Posterior vena cava (tissue), 2 donors: ENCODE measurements around the gene GP5. TPM values are rescaled to one million over a fixed set of nuclear protein-coding genes. Genes with fewer than 3 reads are reported as not detected.

Experiments used
- DNase-seq: peaks from one replicate; pipeline ENCODE4 v3.0.0-alpha.2; 2020; ENCODE audit warnings: low spot score
- intact Hi-C, 2 donors: fragments of 100-400 bp; cut with DNase I; formaldehyde crosslinking; loops; one replicate each; pipeline versions ENCODE4 v1.14.1 to v1.14.2; 2022 to 2023
- long read RNA-seq, 2 donors: library from polyadenylated mRNA; unstranded; transcript quantifications; one replicate each; pipeline ENCODE4 v2.0.0, GENCODE V29; 2020 to 2021
- total RNA-seq, 2 donors: library from RNA; stranded (reverse); fragmentation: NEBNext Ultra II Directional; extraction: Animal tissue kit (Norgen Biotek cat#: 25700); gene quantifications; one replicate each; pipeline ENCODE4 v1.2.1, GENCODE V29; 2021
- donor health status: DM: yes; HTN: yes; CAD: no.
- donor health status: DM: yes; HTN: yes; CAD: no.

GP5 gene
- under 1 TPM; 0.05 to 0.09 TPM for total RNA-seq
- long read RNA-seq, donor 1: 0 reads
- long read RNA-seq, donor 2: 0 reads

- intact Hi-C loops: loop anchor here (5.0 kb wide), 2 partner anchors 57 to 62 kb away; no protein-coding TSS in a partner anchor
Measured at GRCh38 chr3:194399166-194399565, at the start of gene GP5. TSS of gene GP5 (minus strand) at chr3:194399266. CDS start at chr3:194398282, 984 bp downstream.

DNA sequence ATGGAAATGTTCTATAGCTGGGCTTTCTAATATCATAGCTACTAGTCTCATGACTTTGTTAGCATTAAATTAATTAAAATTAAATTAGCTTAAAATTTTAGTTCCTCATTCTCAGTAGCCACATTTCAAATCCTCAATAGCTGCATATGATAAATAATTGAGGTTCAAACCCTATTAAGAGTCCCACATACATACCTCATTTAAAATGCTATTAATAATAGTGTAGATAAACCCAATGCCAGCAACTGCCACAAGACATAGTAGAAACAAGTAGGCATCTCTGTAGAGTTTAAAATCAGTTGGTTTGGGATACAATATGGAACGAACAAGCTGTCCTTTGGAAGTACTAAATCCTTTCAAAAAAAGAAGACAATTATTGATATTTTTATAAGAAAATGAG lies 48.6 kb upstream of the GP5 start:
- intact Hi-C loops: no loop called here
- DNase-seq: no peak

More at GRCh38 chr3:194399166-194399565, at the start of gene GP5:
- DNase-seq: no peak

GRCh38 chr3:194447161-194447560 lies 48.1 kb upstream of the GP5 start:
- no peak for DNase-seq
- intact Hi-C loops: no loop called here

DNA sequence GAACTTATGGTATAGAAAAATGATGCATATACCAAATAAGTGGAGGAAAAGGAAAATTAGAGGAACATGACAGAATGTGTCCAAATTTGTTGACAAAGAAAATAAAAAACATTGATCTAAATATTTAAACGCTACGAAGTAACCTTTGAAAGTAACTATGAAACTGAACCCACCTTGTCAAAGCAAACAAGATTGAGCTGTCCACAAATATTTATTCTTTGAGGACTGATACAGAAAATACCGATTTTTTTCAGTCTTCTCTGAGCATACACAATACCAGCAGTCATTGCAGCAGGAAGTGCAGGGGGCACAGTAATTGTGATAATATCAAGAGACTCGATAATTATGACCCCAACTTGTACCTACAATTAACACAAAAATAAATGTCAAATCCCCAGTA lies 47.7 kb upstream of the GP5 start:
- DNase-seq: no peak
- intact Hi-C loops: no loop called here

DNA sequence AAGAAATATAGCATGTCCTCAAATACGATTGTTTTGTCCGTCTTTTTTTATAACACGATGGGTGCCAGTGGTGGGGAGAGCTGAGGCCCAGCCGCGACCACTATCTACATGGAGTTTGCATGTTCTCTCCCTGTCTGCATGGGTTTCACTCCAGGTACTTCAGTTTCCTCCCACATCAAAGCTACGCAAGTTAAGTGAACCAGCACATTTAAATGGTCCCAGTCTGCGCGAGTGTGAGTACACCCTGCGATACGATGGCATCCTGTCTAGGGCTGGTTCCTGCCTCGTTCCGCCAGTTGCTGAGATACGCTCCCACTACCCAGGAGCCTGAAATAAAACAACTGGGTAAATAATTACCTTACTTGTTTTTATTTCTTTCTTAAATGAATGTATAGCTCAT lies 47.1 kb upstream of the GP5 start:
- intact Hi-C loops: no loop called here

GRCh38 chr3:194443901-194444300 lies 44.8 kb upstream of the GP5 start:
- intact Hi-C loops: no loop called here
- DNase-seq: no peak

More for the DNA sequence above, 47.1 kb upstream of the GP5 start:
- no peak for DNase-seq

GRCh38 chr3:194440756-194441155 lies 41.7 kb upstream of the GP5 start:
- intact Hi-C loops: no loop called here

DNA sequence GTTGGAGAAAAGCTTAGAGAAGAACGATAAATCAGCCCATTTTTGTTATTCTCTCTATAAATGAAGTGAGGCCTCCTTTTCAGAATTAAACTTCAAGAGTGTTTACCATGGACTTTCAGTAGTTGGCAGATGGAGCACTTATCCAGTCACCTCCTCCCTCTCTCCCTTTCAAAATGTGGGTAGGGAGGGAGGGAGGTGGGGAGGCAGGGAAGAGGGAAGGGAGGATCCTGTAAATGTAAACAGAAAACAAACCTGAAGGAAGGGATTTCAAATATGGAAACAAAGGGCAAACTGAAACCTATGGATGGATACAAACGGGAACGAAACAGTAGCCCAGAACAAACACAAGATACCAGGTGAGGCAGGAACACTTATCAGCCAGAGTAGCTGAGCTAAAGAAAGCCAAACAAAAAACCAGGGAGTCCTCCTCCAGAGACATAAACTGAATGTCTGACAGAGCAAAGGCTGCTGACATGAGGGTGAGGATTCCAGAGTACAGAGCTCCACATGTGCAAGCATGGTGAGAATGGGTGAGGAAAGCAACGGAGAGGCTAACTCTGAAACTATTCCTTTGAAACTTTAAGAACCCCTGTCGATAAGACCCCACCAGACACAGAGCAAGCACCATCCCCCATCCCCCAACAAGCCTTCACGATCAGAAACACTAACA lies 41.0 kb upstream of the GP5 start:
- no peak for DNase-seq
- intact Hi-C loops: no loop called here

More at GRCh38 chr3:194440756-194441155, 41.7 kb upstream of the GP5 start:
- DNase-seq: no peak

DNA sequence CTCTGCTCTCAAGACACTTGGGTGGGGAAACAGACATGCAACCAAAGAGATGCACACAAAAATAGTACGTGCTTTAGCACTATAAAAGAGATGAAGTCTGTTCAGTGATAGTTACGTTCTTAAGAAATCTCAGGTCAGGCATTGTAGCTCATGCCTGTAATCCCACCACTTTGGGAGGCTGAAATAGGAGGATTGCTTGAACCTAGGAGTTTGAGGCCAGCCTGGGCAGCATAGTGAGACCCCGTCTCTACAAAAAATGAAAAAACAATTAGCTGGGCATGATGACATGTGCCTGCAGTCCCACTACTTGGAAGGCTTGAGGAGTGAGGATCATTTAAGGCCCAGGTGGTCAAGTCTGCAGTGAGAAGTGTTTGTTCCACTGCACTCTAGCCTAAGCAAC lies 35.4 kb upstream of the GP5 start:
- intact Hi-C loops: no loop called here
- no peak for DNase-seq

GRCh38 chr3:194431554-194431953 lies 32.5 kb upstream of the GP5 start:
- intact Hi-C loops: no loop called here
- DNase-seq: no peak

DNA sequence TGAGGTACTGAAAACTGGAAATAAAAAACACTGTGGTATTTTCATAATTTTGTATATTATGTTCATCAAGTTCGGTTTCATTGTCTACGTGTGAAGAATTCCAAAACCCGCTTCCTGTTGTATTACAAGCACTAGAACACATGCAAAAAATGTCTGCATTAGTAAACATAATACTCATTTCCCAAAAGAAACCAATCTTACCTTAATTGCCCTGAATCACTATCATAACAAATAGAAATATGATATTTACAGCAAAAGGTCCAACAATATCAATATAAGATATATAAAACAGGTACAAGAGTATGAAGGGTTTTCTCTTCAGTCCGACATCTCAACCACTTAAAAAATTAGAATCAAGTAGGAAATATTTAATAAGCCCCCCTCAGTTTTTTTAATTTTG lies 26.3 kb upstream of the GP5 start:
- intact Hi-C loops: no loop called here

GRCh38 chr3:194424953-194425352 lies 25.9 kb upstream of the GP5 start:
- no peak for DNase-seq
- intact Hi-C loops: no loop called here

More for the DNA sequence above, 26.3 kb upstream of the GP5 start:
- DNase-seq: no peak

DNA sequence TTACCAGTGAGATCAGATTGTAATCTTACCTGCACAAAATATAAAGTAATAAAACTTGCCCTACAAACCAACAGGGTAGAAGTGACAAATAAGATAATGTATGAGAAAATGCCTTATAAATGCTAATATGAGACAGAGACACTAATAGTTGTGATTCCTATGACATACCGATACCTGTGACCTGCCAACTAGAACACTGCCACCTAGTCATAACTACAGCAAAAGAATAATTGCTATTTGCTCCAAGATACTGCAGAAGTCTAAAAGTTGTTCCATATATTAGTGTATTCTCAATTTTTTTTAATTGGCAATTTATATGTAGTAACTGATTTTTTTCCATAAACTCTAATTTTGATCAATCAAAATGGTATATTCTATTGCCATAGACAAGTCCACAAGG lies 25.3 kb upstream of the GP5 start:
- DNase-seq: no peak
- intact Hi-C loops: no loop called here

DNA sequence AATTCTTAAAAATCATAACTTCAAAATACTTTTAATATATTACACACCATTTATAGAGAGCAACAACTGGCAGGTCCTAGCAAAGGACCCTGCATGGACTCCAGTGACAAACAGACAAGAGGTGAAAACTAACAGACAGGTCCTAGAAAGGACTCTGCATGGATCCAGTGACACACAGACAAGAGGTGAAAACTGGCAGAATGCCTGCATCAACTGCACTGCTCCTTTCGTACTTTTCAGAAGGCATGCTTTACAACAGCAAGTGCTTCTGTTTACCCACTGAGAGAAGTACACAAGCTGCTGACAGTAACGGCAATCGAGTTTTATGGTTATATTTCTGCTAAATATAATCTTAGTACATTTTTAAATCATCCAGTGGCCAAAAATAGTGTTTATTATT lies 24.3 kb upstream of the GP5 start:
- DNase-seq: no peak
- intact Hi-C loops: no loop called here

- intact Hi-C loops: no loop called here
- no peak for DNase-seq
Measured at GRCh38 chr3:194422188-194422587, 23.1 kb upstream of the GP5 start.

- intact Hi-C loops: no loop called here
- no peak for DNase-seq
Measured at GRCh38 chr3:194418671-194419070, 19.6 kb upstream of the GP5 start.

- DNase-seq: no peak
- intact Hi-C loops: no loop called here
Measured at GRCh38 chr3:194407423-194407822, 8.4 kb upstream of the GP5 start.

GRCh38 chr3:194405766-194406165 lies 6.7 kb upstream of the GP5 start:
- intact Hi-C loops: no loop called here
- no peak for DNase-seq

GRCh38 chr3:194404365-194405140 lies 5.5 kb upstream of the GP5 start:
- intact Hi-C loops: no loop called here
- DNase-seq: no peak

DNA sequence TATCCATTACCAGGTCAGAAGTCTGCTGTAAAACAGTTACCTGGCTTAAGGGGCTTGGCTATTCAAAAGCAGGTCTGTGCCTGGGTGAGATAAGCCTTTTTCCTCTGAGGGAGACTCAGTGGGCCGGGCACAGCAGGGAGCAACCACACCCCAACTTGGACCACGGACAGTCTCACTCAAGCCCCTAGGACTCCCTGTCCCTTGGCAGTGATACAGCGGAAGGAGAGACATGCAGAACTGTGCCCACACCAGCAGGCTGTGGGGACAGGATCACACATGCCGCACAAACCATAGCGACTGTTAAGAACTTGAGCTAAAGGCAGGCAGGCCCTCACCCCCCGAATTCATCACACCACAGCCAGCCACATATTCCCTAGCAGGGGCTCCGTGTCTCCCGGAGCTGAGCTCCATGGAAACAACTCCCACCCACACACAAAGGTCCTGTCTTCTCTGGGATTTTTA lies 2.8 kb upstream of the GP5 start:
- intact Hi-C loops: no loop called here
- no peak for DNase-seq

GRCh38 chr3:194401346-194401745 lies 2.3 kb upstream of the GP5 start:
- intact Hi-C loops: no loop called here
- no peak for DNase-seq
